ENCODE data around the gene CTNND2.

Gene CTNND2

GRCh38 chr5:11311731-11312130, 592.5 kb downstream of the CTNND2 start:
- Histone ChIP-seq H4K20me1 (ENCODE audit: insufficient read depth, low read length) (no peaks in the 10 kb centered on the region), H3K36me3 (replicated peaks; ENCODE audit: insufficient read depth, low read length) (no peaks in the 10 kb centered on the region), H3K9me3 (replicated peaks; ENCODE audit: insufficient read depth, low read length) (no peaks in the 10 kb centered on the region), H3K27me3 (replicated peaks; ENCODE audit: insufficient read depth, low read length) (no peaks in the 10 kb centered on the region), H3K4me3 (ENCODE audit: low read length) (no peak overlapping the region), H3F3A (ENCODE audit: insufficient read depth, low read length) (no peaks in the 10 kb centered on the region), H3K9ac (ENCODE audit: low read length) (no peak overlapping the region), H3K4me2 (ENCODE audit: low read depth, low read length) (no peak overlapping the region), H3K79me2 (ENCODE audit: low read length) (no peaks in the 10 kb centered on the region), H3K27ac (ENCODE audit: low read length) (no peak overlapping the region), H3K4me1 (ENCODE audit: low read length) (no peaks in the 10 kb centered on the region), H2AFZ (ENCODE audit: low read length) (no peak overlapping the region), H3K9me2 (replicated peaks; ENCODE audit: insufficient read depth, low read length) (no peaks in the 10 kb centered on the region)
- TF ChIP-seq EZH2 (optimal IDR thresholded peaks at IDR 0.05; ENCODE audit: low read depth, low read length) (no peak), EZH2phosphoT487 (IDR thresholded peaks at IDR 0.05; ENCODE audit: low read length) (no peak), CTCF (IDR thresholded peaks at IDR 0.05; ENCODE audit: low read length) (no peak)
- no peak for DNase-seq

- Histone ChIP-seq H3K4me2 (ENCODE audit: low read depth, low read length) (no peak overlapping the region), H3F3A (ENCODE audit: insufficient read depth, low read length) (no peaks in the 10 kb centered on the region), H4K20me1 (ENCODE audit: insufficient read depth, low read length) (no peaks in the 10 kb centered on the region), H3K9ac (ENCODE audit: low read length) (no peak overlapping the region), H3K9me2 (replicated peaks; ENCODE audit: insufficient read depth, low read length) (no peaks in the 10 kb centered on the region), H3K27ac (ENCODE audit: low read length) (no peak overlapping the region), H2AFZ (ENCODE audit: low read length) (no peak overlapping the region), H3K36me3 (replicated peaks; ENCODE audit: insufficient read depth, low read length) (no peaks in the 10 kb centered on the region), H3K4me3 (ENCODE audit: low read length) (no peak overlapping the region), H3K4me1 (ENCODE audit: low read length) (no peaks in the 10 kb centered on the region), H3K9me3 (replicated peaks; ENCODE audit: insufficient read depth, low read length) (no peaks in the 10 kb centered on the region), H3K27me3 (replicated peaks; ENCODE audit: insufficient read depth, low read length) (no peaks in the 10 kb centered on the region), H3K79me2 (ENCODE audit: low read length) (no peaks in the 10 kb centered on the region)
- TF ChIP-seq EZH2 (optimal IDR thresholded peaks at IDR 0.05; ENCODE audit: low read depth, low read length), result no peak
- no peak for TF ChIP-seq CTCF (IDR thresholded peaks at IDR 0.05; ENCODE audit: low read length)
- no peak for TF ChIP-seq EZH2phosphoT487 (IDR thresholded peaks at IDR 0.05; ENCODE audit: low read length)
- DNase-seq, result no peak
Observed at GRCh38 chr5:11311272-11311671, 593.0 kb downstream of the CTNND2 start.

GRCh38 chr5:11310158-11310557, 594.1 kb downstream of the CTNND2 start:
- Histone ChIP-seq H3K36me3 (replicated peaks; ENCODE audit: insufficient read depth, low read length) (no peaks in the 10 kb centered on the region), H4K20me1 (ENCODE audit: insufficient read depth, low read length) (no peaks in the 10 kb centered on the region), H3K4me1 (ENCODE audit: low read length) (no peaks in the 10 kb centered on the region), H3K9ac (ENCODE audit: low read length) (no peak overlapping the region), H3K9me2 (replicated peaks; ENCODE audit: insufficient read depth, low read length) (no peaks in the 10 kb centered on the region), H3K27ac (ENCODE audit: low read length) (no peak overlapping the region), H3F3A (ENCODE audit: insufficient read depth, low read length) (no peaks in the 10 kb centered on the region), H2AFZ (ENCODE audit: low read length) (no peak overlapping the region), H3K27me3 (replicated peaks; ENCODE audit: insufficient read depth, low read length) (no peaks in the 10 kb centered on the region), H3K4me2 (ENCODE audit: low read depth, low read length) (no peak overlapping the region), H3K4me3 (ENCODE audit: low read length) (no peak overlapping the region), H3K9me3 (replicated peaks; ENCODE audit: insufficient read depth, low read length) (no peaks in the 10 kb centered on the region), H3K79me2 (ENCODE audit: low read length) (no peaks in the 10 kb centered on the region)
- no peak for DNase-seq
- no peak for TF ChIP-seq EZH2phosphoT487 (IDR thresholded peaks at IDR 0.05; ENCODE audit: low read length)
- no peak for TF ChIP-seq EZH2 (optimal IDR thresholded peaks at IDR 0.05; ENCODE audit: low read depth, low read length)
- no peak for TF ChIP-seq CTCF (IDR thresholded peaks at IDR 0.05; ENCODE audit: low read length)
